HEK293 (cell line): ENCODE results near the gene ULBP3.

Experiments used
- CTCF ChIA-PET: fragments of 350-600 bp; formaldehyde crosslinking; extraction: SDS; loops from one replicate; lab custom pipeline; 2021; ENCODE audit warnings: antibody characterized with exemption; lab: Yijun Ruan, JAX
- POLR2A ChIA-PET: fragments of 300-600 bp; formaldehyde crosslinking; extraction: SDS; loops from one replicate; lab custom pipeline; 2020; ENCODE audit warnings: antibody characterized with exemption, inconsistent platforms; lab: Yijun Ruan, JAX
- H3K27ac ChIP-seq: fragments of 200-500 bp; sonication (Bioruptor generic); 2 replicates; pipeline ENCODE4 v1.5.1; 2014; ENCODE audit warnings: low read depth, low read length, control low read depth, inconsistent platforms; ENCODE audit errors: extremely low read depth
- H3K36me3 ChIP-seq, 2 experiments: fragments of 200-500 bp in 1 of 2; sonication (Bioruptor generic) in 1 of 2; 1 replicate in 1 of 2; 2 replicates in 1 of 2; pipeline ENCODE4 v1.5.1; 2014 to 2017; ENCODE audit warnings: inconsistent platforms in 2 of 2, low read length in 2 of 2; ENCODE audit not compliant: control insufficient read depth in 2 of 2, insufficient read depth in 1 of 2
- H3K4me1 ChIP-seq: fragments of 200-500 bp; sonication (Bioruptor generic); 2 replicates; pipeline ENCODE4 v1.5.1; 2014; ENCODE audit warnings: mild to moderate bottlenecking, low read length, inconsistent platforms; ENCODE audit not compliant: control insufficient read depth, insufficient read depth
- H3K4me3 ChIP-seq: 2 replicates; pipeline ENCODE4 v1.5.1; 2011; ENCODE audit warnings: low read depth, mild to moderate bottlenecking, control low read depth, low read length, moderate library complexity
- H3K9me3 ChIP-seq: fragments of 200-500 bp; sonication (Bioruptor generic); 2 replicates; pipeline ENCODE4 v1.5.1; 2014; ENCODE audit warnings: low read depth, low read length, inconsistent platforms; ENCODE audit not compliant: control insufficient read depth, insufficient read depth
- BCL11B ChIP-seq: fragments of 450-650 bp; formaldehyde crosslinking; IDR thresholded peaks from 2 replicates; pipeline ENCODE4 v1.5.1; 2016; ENCODE audit warnings: low read depth, missing biosample characterization, missing genetic modification characterization
- GFI1B ChIP-seq: fragments of 450-650 bp; formaldehyde crosslinking; IDR thresholded peaks from 2 replicates; pipeline ENCODE4 v1.5.1; 2016; ENCODE audit warnings: missing biosample characterization, missing genetic modification characterization
- HOXC10 ChIP-seq: sonication (generic); formaldehyde crosslinking; IDR thresholded peaks from 2 replicates; pipeline ENCODE4 v1.8.1; 2023; ENCODE audit warnings: mild to moderate bottlenecking, missing genetic modification reagents
- PRDM10 ChIP-seq: fragments of 450-650 bp; formaldehyde crosslinking; IDR thresholded peaks from 2 replicates; pipeline ENCODE4 v1.5.1; 2016; ENCODE audit warnings: missing biosample characterization, missing genetic modification characterization
- REPIN1 ChIP-seq: fragments of 450-650 bp; formaldehyde crosslinking; IDR thresholded peaks from 2 replicates; pipeline ENCODE4 v1.5.1; 2017; ENCODE audit warnings: missing biosample characterization, missing genetic modification characterization, low read depth
- REST ChIP-seq: fragments of 450-650 bp; formaldehyde crosslinking; IDR thresholded peaks from 2 replicates; pipeline ENCODE4 v1.5.1; 2016; ENCODE audit warnings: missing biosample characterization, missing genetic modification characterization
- SP2 ChIP-seq: fragments of 450-650 bp; formaldehyde crosslinking; IDR thresholded peaks from 2 replicates; pipeline ENCODE4 v1.5.1; 2016; ENCODE audit warnings: missing biosample characterization, missing genetic modification characterization
- ZFP69B ChIP-seq: fragments of 450-650 bp; formaldehyde crosslinking; IDR thresholded peaks from 2 replicates; pipeline ENCODE4 v1.5.1; 2016; ENCODE audit warnings: missing biosample characterization, missing genetic modification characterization
- ZNF157 ChIP-seq: fragments of 450-650 bp; formaldehyde crosslinking; IDR thresholded peaks from 2 replicates; pipeline ENCODE4 v1.5.1; 2016; ENCODE audit warnings: missing biosample characterization, missing genetic modification characterization
- ZNF350 ChIP-seq: fragments of 450-650 bp; formaldehyde crosslinking; IDR thresholded peaks from 2 replicates; pipeline ENCODE4 v1.5.0; 2017; ENCODE audit warnings: missing biosample characterization, mild to moderate bottlenecking, missing genetic modification characterization
- ZNF610 ChIP-seq: fragments of 450-650 bp; formaldehyde crosslinking; IDR thresholded peaks from 2 replicates; pipeline ENCODE4 v1.5.1; 2016; ENCODE audit warnings: missing biosample characterization, missing genetic modification characterization, borderline replicate concordance
- ZNF677 ChIP-seq: fragments of 450-650 bp; IDR thresholded peaks from 2 replicates; pipeline ENCODE4 v1.5.0; 2018; ENCODE audit warnings: missing biosample characterization, mild to moderate bottlenecking, missing genetic modification characterization, moderate library complexity
- ZNF707 ChIP-seq: fragments of 450-650 bp; formaldehyde crosslinking; IDR thresholded peaks from 2 replicates; pipeline ENCODE4 v1.5.1; 2016; ENCODE audit warnings: missing biosample characterization, missing genetic modification characterization
- TF ChIP-seq, protein P1 (sequence below): fragments of 450-650 bp; formaldehyde crosslinking; IDR thresholded peaks from 2 replicates; pipeline ENCODE4 v1.5.1; 2016; ENCODE audit warnings: missing biosample characterization, missing genetic modification characterization

ULBP3 gene

DNA sequence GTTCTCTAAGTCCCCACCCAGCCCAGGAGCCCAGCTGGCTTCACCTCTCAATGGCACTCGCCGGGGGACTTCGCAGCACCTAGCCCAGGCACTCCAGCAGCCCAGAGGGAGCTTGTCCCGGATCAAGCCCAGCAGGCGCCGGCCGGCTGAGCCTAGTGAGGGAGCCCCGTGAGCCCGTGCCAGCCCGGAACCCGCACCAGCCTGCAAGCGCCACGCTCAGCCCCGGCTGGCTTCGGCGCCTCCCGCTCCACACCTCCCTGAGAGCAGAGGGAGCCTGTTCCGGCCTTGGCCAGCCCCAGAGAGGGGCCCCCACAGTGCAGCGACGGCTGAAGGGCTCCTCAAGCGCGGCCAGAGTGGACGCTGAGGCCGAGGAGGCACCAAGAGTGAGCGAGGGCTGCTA lies 46.8 kb upstream of the ULBP3 start:
- POLR2A ChIA-PET = no interaction called here
- H3K4me3 ChIP-seq = no peak overlapping the region
- CTCF ChIA-PET = interaction anchor here (0.6 kb wide), 1 partner anchor 36 kb away, joined by 4 read pairs; no protein-coding TSS in a partner anchor
- H3K27ac ChIP-seq = no peak overlapping the region
- H3K36me3 ChIP-seq = no peaks in the 10 kb centered on the region
- H3K4me1 ChIP-seq = no peaks in the 10 kb centered on the region
- TF ChIP-seq BCL11B (no peak), REPIN1 (tag by site-specific recombination) (no peak), PRDM10 (tag by site-specific recombination) (no peak), ZNF157 (tag by site-specific recombination) (no peak), GFI1B (tag by site-specific recombination) (no peak), SP2 (no peak), ZNF677 (tag by site-specific recombination) (no peak), HOXC10 (CRISPR knock-in tag) (no peak), ZNF610 (tag by site-specific recombination) (no peak), ZNF707 (no peak), ZFP69B (tag by site-specific recombination) (no peak)
- TF ChIP-seq, protein P1, sequence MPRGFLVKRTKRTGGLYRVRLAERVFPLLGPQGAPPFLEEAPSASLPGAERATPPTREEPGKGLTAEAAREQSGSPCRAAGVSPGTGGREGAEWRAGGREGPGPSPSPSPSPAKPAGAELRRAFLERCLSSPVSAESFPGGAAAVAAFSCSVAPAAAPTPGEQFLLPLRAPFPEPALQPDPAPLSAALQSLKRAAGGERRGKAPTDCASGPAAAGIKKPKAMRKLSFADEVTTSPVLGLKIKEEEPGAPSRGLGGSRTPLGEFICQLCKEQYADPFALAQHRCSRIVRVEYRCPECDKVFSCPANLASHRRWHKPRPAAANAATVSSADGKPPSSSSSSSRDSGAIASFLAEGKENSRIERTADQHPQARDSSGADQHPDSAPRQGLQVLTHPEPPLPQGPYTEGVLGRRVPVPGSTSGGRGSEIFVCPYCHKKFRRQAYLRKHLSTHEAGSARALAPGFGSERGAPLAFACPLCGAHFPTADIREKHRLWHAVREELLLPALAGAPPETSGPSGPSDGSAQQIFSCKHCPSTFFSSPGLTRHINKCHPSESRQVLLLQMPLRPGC (tag by site-specific recombination) = no peak
- TF ChIP-seq, all 188 proteins: peak for 0
- no peaks in the 10 kb centered on the region for H3K9me3 ChIP-seq

GRCh38 chr6:150112233-150112632 lies 43.3 kb upstream of the ULBP3 start:
- no peaks in the 10 kb centered on the region for H3K9me3 ChIP-seq
- ChIA-PET POLR2A (no interaction called here), CTCF (interaction anchor here (0.8 to 1.4 kb wide), 2 partner anchors 32 to 103 kb away, joined by 3 to 7 read pairs; no protein-coding TSS in a partner anchor)
- no peak overlapping the region for H3K27ac ChIP-seq
- no peaks in the 10 kb centered on the region for H3K36me3 ChIP-seq
- H3K4me3 ChIP-seq = no peak overlapping the region
- H3K4me1 ChIP-seq = no peaks in the 10 kb centered on the region
- peak; percentile 43; the same call in 1 of the 2 replicates for TF ChIP-seq ZNF350
- no peak for TF ChIP-seq REST (tag by site-specific recombination)
